A549 (cell line): ENCODE data around the gene COMMD3. TPM values are rescaled to one million over a fixed set of nuclear protein-coding genes. Genes with fewer than 3 reads are reported as not detected.

ENCODE experiments used
- ATAC-seq, 2 experiments: fragments of 200-7000 bp in 1 of 2; fragments of >200 bp in 1 of 2; cut with Nextera tagmentation in 1 of 2; cut with Tn5 transposase in 1 of 2; 3 replicates each; pipeline versions ENCODE4 v1.8.0 to v1.9.1; 2018 to 2020; ENCODE audit warnings: mild to moderate bottlenecking in 1 of 2, moderate library complexity in 1 of 2
- CTCF ChIA-PET: fragments of 300-600 bp; sonication (Branson Sonifier 250); formaldehyde crosslinking; extraction: SDS; loops from one replicate; lab custom pipeline; 2021; ENCODE audit warnings: antibody characterized with exemption, inconsistent platforms; lab: Yijun Ruan, JAX
- POLR2A ChIA-PET: fragments of 350-600 bp; formaldehyde crosslinking; extraction: SDS; loops from one replicate; lab custom pipeline; 2021; ENCODE audit warnings: antibody characterized with exemption, inconsistent platforms; lab: Yijun Ruan, JAX
- DNase-seq, 2 experiments: peaks; one replicate each; pipeline versions ENCODE4 v3.0.0 to v3.0.0-alpha.2; 2011 to 2016; ENCODE audit warnings: low read depth in 1 of 2, low spot score in 1 of 2
- FAIRE-seq: peaks from 2 replicates; lab custom pipeline; 2011; peaks lifted over from hg19 to GRCh38; lab: Jason Lieb, UNC
- H3K27ac ChIP-seq, 2 experiments: fragments of >200 bp; sonication (Bioruptor Twin); formaldehyde crosslinking; 3 replicates each; pipeline ENCODE4 v1.5.1; 2016 to 2017
- H3K4me1 ChIP-seq: fragments of >200 bp; sonication (Bioruptor Twin); formaldehyde crosslinking; 3 replicates; pipeline ENCODE4 v1.6.1; 2016
- H3K4me2 ChIP-seq: fragments of >200 bp; sonication (Bioruptor Twin); formaldehyde crosslinking; 3 replicates; pipeline ENCODE4 v1.6.1; 2016
- H3K4me3 ChIP-seq: fragments of >200 bp; sonication (Bioruptor Twin); formaldehyde crosslinking; 3 replicates; pipeline ENCODE4 v1.5.1; 2016
- H3K9me3 ChIP-seq: fragments of >200 bp; sonication (Bioruptor Twin); formaldehyde crosslinking; 3 replicates; pipeline ENCODE4 v1.6.1; 2016
- BCL3 ChIP-seq: fragments of >200 bp; sonication (Bioruptor Twin); formaldehyde crosslinking; IDR thresholded peaks from 3 replicates; pipeline ENCODE4 v1.6.1; 2016
- BHLHE40 ChIP-seq: IDR thresholded peaks from 2 replicates; pipeline ENCODE4 v1.6.1; 2012; ENCODE audit warnings: low read depth, low read length, inconsistent platforms
- CBX8 ChIP-seq: fragments of 200-600 bp; sonication (generic); IDR thresholded peaks from 2 replicates; pipeline ENCODE4 v1.6.1; 2016
- EHF ChIP-seq: fragments of 250-450 bp; sonication (Bioruptor Pico); IDR thresholded peaks from 2 replicates; pipeline ENCODE4 v1.5.0; 2020; ENCODE audit warnings: mild to moderate bottlenecking
- EP300 ChIP-seq, 2 experiments: fragments of >200 bp; sonication (Bioruptor Twin); formaldehyde crosslinking; IDR thresholded peaks; 2 replicates in 1 of 2; 3 replicates in 1 of 2; pipeline ENCODE4 v1.6.1; 2016 to 2017
- FOSL2 ChIP-seq, 2 experiments: fragments of 450-650 bp in 1 of 2; fragments of >200 bp in 1 of 2; sonication (Bioruptor Twin) in 1 of 2; formaldehyde crosslinking; IDR thresholded peaks; 2 replicates each; pipeline versions ENCODE4 v1.5.0 to v1.6.1; 2016 to 2020; ENCODE audit warnings: mild to moderate bottlenecking in 1 of 2, moderate library complexity in 1 of 2
- HEYL ChIP-seq: fragments of 250-450 bp; sonication (Bioruptor Pico); IDR thresholded peaks from 2 replicates; pipeline ENCODE4 v1.8.0; 2021; ENCODE audit warnings: mild to moderate bottlenecking, moderate library complexity
- HOXA7 ChIP-seq: fragments of 250-450 bp; sonication (Bioruptor Pico); IDR thresholded peaks from 2 replicates; pipeline ENCODE4 v1.5.0; 2020; ENCODE audit warnings: mild to moderate bottlenecking, moderate library complexity
- HOXB13 ChIP-seq: fragments of 250-450 bp; sonication (Bioruptor Pico); IDR thresholded peaks from 2 replicates; pipeline ENCODE4 v1.5.0; 2020; ENCODE audit warnings: low read depth, mild to moderate bottlenecking, moderate library complexity
- JUN ChIP-seq, 2 experiments: fragments of >200 bp; sonication (Bioruptor Twin); formaldehyde crosslinking; IDR thresholded peaks; 2 replicates in 1 of 2; 3 replicates in 1 of 2; pipeline ENCODE4 v1.6.1; 2016 to 2017
- KDM1A ChIP-seq: fragments of 200-600 bp; sonication (generic); IDR thresholded peaks from 2 replicates; pipeline ENCODE4 v1.6.1; 2016; ENCODE audit warnings: low read depth, mild to moderate bottlenecking
- KDM5A ChIP-seq: fragments of 200-600 bp; sonication (generic); IDR thresholded peaks from 2 replicates; pipeline ENCODE4 v1.6.1; 2016; ENCODE audit warnings: antibody characterized with exemption, mild to moderate bottlenecking
- NFE2L2 ChIP-seq: fragments of 150-350 bp; conservative IDR thresholded peaks from 2 replicates; pipeline ENCODE4 v1.6.1; 2014; ENCODE audit warnings: low read length
- NPAS2 ChIP-seq: fragments of 250-450 bp; sonication (Bioruptor Pico); IDR thresholded peaks from 2 replicates; pipeline ENCODE4 v1.8.0; 2022; ENCODE audit warnings: mild to moderate bottlenecking, moderate library complexity, borderline replicate concordance
- PHF8 ChIP-seq: fragments of 200-600 bp; sonication (generic); IDR thresholded peaks from 2 replicates; pipeline ENCODE4 v1.6.1; 2016; ENCODE audit warnings: low read depth, mild to moderate bottlenecking, antibody characterized with exemption, moderate library complexity, borderline replicate concordance
- POLR2A ChIP-seq: IDR thresholded peaks from 2 replicates; pipeline ENCODE4 v1.6.1; 2012; ENCODE audit warnings: mild to moderate bottlenecking, low read length
- RARB ChIP-seq: fragments of 250-450 bp; sonication (Bioruptor Pico); IDR thresholded peaks from 2 replicates; pipeline ENCODE4 v1.8.0; 2021; ENCODE audit warnings: mild to moderate bottlenecking, moderate library complexity
- RFX5 ChIP-seq: fragments of 450-650 bp; IDR thresholded peaks from 2 replicates; pipeline ENCODE4 v1.7.1; 2014; ENCODE audit warnings: antibody characterized with exemption, mild to moderate bottlenecking, moderate library complexity
- RNF2 ChIP-seq: fragments of 200-600 bp; sonication (generic); IDR thresholded peaks from 2 replicates; pipeline ENCODE4 v1.6.1; 2016; ENCODE audit warnings: low read depth, mild to moderate bottlenecking, antibody characterized with exemption, moderate library complexity, borderline replicate concordance
- SREBF2 ChIP-seq: fragments of 450-650 bp; IDR thresholded peaks from 2 replicates; pipeline ENCODE4 v1.6.1; 2014; ENCODE audit warnings: mild to moderate bottlenecking, moderate library complexity
- TP53 ChIP-seq: fragments of 250-450 bp; sonication (Bioruptor Pico); IDR thresholded peaks from 2 replicates; pipeline ENCODE4 v1.5.0; 2021; ENCODE audit warnings: mild to moderate bottlenecking, moderate library complexity
- USF2 ChIP-seq: fragments of 450-650 bp; IDR thresholded peaks from 2 replicates; pipeline ENCODE4 v1.6.1; 2014; ENCODE audit warnings: antibody characterized with exemption
- ZFP36 ChIP-seq: fragments of 450-650 bp; IDR thresholded peaks from 2 replicates; pipeline ENCODE4 v1.6.1; 2014; ENCODE audit warnings: borderline replicate concordance; ENCODE audit not compliant: partially characterized antibody
- WGBS: methylation state at CpG from one replicate; pipeline ENCODE4 v1.1.6; 2017; ENCODE audit errors: missing lambda C conversion rate; 5-methylcytosine and 5-hydroxymethylcytosine counted together
- polyA plus RNA-seq, 4 experiments: library from polyadenylated mRNA; depleted of rRNA in 3 of 4; stranded (reverse); fragments of >200 nt; fragmentation: RNase III in 1 of 4; extraction: RNeasy Plus Mini Kit Qiagen cat#74134 plus additional on column Dnase treatment in 1 of 4; gene quantifications; 2 replicates in 3 of 4; 3 replicates in 1 of 4; pipeline ENCODE4 v1.2.3, GENCODE V29; 2011 to 2017

The COMMD3 gene
- polyA plus RNA-seq, 2 of the 4 experiments (the other 2 are of a cell fraction), result 42.2 to 70.8 TPM

GRCh38 chr10:22321156-22321923 lies 5.2 kb downstream of the COMMD3 start:
- TF ChIP-seq HEYL (CRISPR knock-in tag) (no peak), JUN (IDR thresholded peaks at IDR 0.05) (peak; percentile 44 to 82; a peak in 2 of 5 replicates), PHF8 (peak; percentile 87), FOSL2 (IDR thresholded peaks at IDR 0.05) (no peak), FOSL2 (CRISPR knock-in tag; IDR thresholded peaks at IDR 0.05) (no peak), USF2 (no peak), POLR2A (peak; percentile 37; the same call in 1 of the 2 replicates)
- ChIA-PET POLR2A (interaction anchor here (2.0 kb wide), 1 partner anchor 92 kb away, joined by 6 read pairs; no protein-coding TSS in a partner anchor), CTCF (interaction anchor here (1.5 kb wide), 1 partner anchor 310 kb away, joined by 3 read pairs; no protein-coding TSS in a partner anchor)
- Histone ChIP-seq H3K4me3 (peak overlapping the region; percentile 83), H3K4me2 (peak overlapping the region; percentile 76), H3K27ac (peak overlapping the region; percentile 89 to 91), H3K9me3 (no peaks in the 10 kb centered on the region), H3K4me1 (peaks cover 33% of the 10 kb centered on the region)
- DNase-seq (peak; percentile 46 to 82), FAIRE-seq (no peak), ATAC-seq (peak; percentile 66 to 78)
- WGBS, result 3% methylated on average over 40 of the region's 114 CpGs

GRCh38 chr10:22321924-22322640 lies 5.9 kb downstream of the COMMD3 start:
- FAIRE-seq, result no peak
- ATAC-seq, result 0 out of 6 replicates have a peak, but pooled peaks of 1 of the 2 experiments have one; percentile 17
- Histone ChIP-seq H3K4me3 (peak overlapping the region; percentile 66), H3K27ac (peak overlapping the region; percentile 63 to 91), H3K9me3 (no peaks in the 10 kb centered on the region), H3K4me2 (peak overlapping the region; percentile 75), H3K4me1 (peaks cover 37% of the 10 kb centered on the region)
- ChIA-PET POLR2A (interaction anchor here (1.7 to 2.0 kb wide), 2 partner anchors 18 to 93 kb away, joined by 6 to 7 read pairs; no protein-coding TSS in a partner anchor), CTCF (interaction anchor here (1.5 kb wide), 1 partner anchor 311 kb away, joined by 3 read pairs; no protein-coding TSS in a partner anchor)
- TF ChIP-seq CBX8 (peak; percentile 85), NFE2L2 (no peak), BCL3 (no peak), RARB (CRISPR knock-in tag) (no peak), ZFP36 (peak; percentile 2), RNF2 (0 out of 2 replicates have a peak, but pooled peaks have one; percentile 72), EP300 (IDR thresholded peaks at IDR 0.05) (no peak), TP53 (CRISPR knock-in tag) (no peak), RFX5 (no peak)
- 2% methylated on average over 24 of the region's 57 CpGs for WGBS
- peak; percentile 32 to 34 for DNase-seq

GRCh38 chr10:22322641-22323160 lies 6.5 kb downstream of the COMMD3 start:
- CTCF ChIA-PET, result interaction anchor here (1.5 kb wide), 1 partner anchor 312 kb away, joined by 3 read pairs; no protein-coding TSS in a partner anchor
- TF ChIP-seq EHF (CRISPR knock-in tag), result no peak
- no peak for TF ChIP-seq HOXB13 (CRISPR knock-in tag)
- TF ChIP-seq KDM5A, result no peak
- no peak for TF ChIP-seq TP53 (CRISPR knock-in tag)
- no peak for TF ChIP-seq SREBF2
- TF ChIP-seq BHLHE40, result no peak
- no peak for TF ChIP-seq HEYL (CRISPR knock-in tag)
- no peak for TF ChIP-seq KDM1A
- no peak for TF ChIP-seq FOSL2 (IDR thresholded peaks at IDR 0.05)
- no peak for TF ChIP-seq FOSL2 (CRISPR knock-in tag; IDR thresholded peaks at IDR 0.05)
- no peak for TF ChIP-seq NPAS2 (CRISPR knock-in tag)
- TF ChIP-seq HOXA7, result no peak
- TF ChIP-seq, all 56 proteins: peak for 0
- POLR2A ChIA-PET, result interaction anchor here (1.7 to 2.0 kb wide), 2 partner anchors 18 to 94 kb away, joined by 6 to 7 read pairs; no protein-coding TSS in a partner anchor
- peak overlapping the region in 1 of 2 experiments; percentile 91; a peak in 1 of 6 replicates for H3K27ac ChIP-seq
- WGBS, result 69% methylated on average over 5 of the region's 5 CpGs
- peak overlapping the region; percentile 66 for H3K4me3 ChIP-seq
- FAIRE-seq (no peak), DNase-seq (no peak), ATAC-seq (no peak)
- peaks cover 31% of the 10 kb centered on the region for H3K4me1 ChIP-seq
- no peaks in the 10 kb centered on the region for H3K9me3 ChIP-seq
- peak overlapping the region; percentile 75 for H3K4me2 ChIP-seq
